ENCODE measurements around the gene DNAJC3. TPM values are rescaled to one million over a fixed set of nuclear protein-coding genes. Genes with fewer than 3 reads are reported as not detected.

Gene DNAJC3
- total RNA-seq, 4 donors from 2014 or later, result 27.8 to 40.6 (median 34.6) TPM

DNA sequence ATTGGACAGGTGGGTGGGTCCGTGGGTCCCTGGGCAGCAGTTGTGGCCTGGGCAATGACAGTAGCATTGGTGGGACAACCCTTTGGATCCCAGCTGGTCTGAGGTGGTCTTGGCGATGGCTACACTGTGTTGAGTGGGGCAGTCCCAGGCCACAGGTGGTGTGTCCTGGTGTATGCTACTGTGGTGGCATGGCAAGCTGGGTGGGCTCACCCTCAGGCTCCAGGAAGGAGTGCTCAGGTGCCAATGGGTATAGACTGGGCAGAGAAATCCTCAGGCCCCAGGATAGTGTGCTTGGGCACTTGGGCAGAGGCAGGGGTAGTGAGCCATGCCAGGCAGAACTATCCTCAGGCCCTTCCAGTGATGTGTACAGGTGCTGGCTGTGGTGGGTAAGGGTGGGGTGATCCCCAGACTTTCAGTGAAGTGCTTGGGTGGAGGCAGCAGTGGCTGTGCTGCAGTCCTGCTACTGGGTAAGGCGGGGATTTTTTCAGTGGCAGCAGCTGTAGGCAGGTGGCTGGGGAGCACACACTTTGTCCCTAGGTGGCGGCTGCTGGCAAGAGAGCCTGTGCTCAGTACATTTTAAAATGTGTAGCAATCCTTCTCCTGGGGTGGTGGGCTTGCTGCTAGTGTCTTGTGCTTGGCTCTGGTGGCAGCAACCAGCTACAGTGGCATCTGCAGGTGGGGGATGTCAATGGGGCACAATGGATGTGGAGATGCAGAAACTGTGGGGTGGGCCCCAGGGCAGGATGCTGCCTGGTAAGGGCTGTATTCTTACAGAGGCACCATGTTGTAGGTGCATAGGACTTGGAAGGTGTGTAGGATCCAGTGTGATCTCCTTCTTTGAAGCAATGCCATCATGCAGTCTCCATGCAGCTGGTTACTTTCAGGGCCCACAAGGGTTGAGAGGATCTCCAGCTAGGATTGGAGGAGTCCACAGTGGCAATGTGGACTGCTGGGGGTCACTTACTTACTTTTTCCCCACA lies 64.9 kb downstream of the DNAJC3 start:
- intact Hi-C loops (cut with DNase I), result no loop called here
- H3K9me3 ChIP-seq, result no peaks in the 10 kb centered on the region
- H3K36me3 ChIP-seq, result no peaks in the 10 kb centered on the region
- no peak overlapping the region for H3K27ac ChIP-seq
- H3K27me3 ChIP-seq, result no peaks in the 10 kb centered on the region
- TF ChIP-seq, protein P1, sequence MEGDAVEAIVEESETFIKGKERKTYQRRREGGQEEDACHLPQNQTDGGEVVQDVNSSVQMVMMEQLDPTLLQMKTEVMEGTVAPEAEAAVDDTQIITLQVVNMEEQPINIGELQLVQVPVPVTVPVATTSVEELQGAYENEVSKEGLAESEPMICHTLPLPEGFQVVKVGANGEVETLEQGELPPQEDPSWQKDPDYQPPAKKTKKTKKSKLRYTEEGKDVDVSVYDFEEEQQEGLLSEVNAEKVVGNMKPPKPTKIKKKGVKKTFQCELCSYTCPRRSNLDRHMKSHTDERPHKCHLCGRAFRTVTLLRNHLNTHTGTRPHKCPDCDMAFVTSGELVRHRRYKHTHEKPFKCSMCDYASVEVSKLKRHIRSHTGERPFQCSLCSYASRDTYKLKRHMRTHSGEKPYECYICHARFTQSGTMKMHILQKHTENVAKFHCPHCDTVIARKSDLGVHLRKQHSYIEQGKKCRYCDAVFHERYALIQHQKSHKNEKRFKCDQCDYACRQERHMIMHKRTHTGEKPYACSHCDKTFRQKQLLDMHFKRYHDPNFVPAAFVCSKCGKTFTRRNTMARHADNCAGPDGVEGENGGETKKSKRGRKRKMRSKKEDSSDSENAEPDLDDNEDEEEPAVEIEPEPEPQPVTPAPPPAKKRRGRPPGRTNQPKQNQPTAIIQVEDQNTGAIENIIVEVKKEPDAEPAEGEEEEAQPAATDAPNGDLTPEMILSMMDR (IDR thresholded peaks at IDR 0.05), result no peak
- no peak for TF ChIP-seq POLR2A (IDR thresholded peaks at IDR 0.05)
- no peak overlapping the region for H3K4me3 ChIP-seq
- 100% methylated on average over 2 of the region's 4 CpGs; no CpG with 5 or more reads in 1 of the 2 donors for WGBS, 2 donors
- H3K4me1 ChIP-seq, result peaks cover 0 to 10% (median 0%) of the 10 kb centered on the region in 3 donors
- no peak for DNase-seq

DNA sequence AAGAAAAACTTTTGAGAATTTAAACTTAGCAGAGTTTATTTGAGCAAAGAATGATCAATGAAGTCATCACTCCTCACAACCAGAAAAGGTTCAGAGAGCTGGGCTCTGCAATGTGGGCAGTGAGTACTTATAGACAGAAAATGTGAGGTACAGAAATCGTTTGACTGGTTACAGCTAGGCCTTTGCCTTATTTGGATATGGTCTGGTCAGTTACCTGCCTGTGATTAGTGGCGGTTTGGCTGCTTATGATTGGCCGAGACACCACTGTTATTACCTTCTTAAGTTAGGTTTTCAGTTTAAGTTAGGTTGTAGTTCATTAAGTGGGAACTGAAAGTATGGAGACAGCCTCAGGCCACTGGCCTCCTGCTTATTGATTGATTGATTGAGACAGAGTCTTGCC lies 66.3 kb downstream of the DNAJC3 start:
- H3K9me3 ChIP-seq, result no peaks in the 10 kb centered on the region
- no peak overlapping the region for H3K27ac ChIP-seq
- intact Hi-C loops (cut with DNase I), result no loop called here
- no peak for DNase-seq
- no peaks in the 10 kb centered on the region for H3K27me3 ChIP-seq
- WGBS, 2 donors, result 90 to 91% methylated on average over 3 of the region's 3 CpGs
- no peak overlapping the region for H3K4me3 ChIP-seq
- TF ChIP-seq, protein P1 (IDR thresholded peaks at IDR 0.05), result no peak
- TF ChIP-seq POLR2A (IDR thresholded peaks at IDR 0.05), result no peak
- peaks cover 0 to 10% (median 0%) of the 10 kb centered on the region in 3 donors for H3K4me1 ChIP-seq
- H3K36me3 ChIP-seq, result no peaks in the 10 kb centered on the region

DNA sequence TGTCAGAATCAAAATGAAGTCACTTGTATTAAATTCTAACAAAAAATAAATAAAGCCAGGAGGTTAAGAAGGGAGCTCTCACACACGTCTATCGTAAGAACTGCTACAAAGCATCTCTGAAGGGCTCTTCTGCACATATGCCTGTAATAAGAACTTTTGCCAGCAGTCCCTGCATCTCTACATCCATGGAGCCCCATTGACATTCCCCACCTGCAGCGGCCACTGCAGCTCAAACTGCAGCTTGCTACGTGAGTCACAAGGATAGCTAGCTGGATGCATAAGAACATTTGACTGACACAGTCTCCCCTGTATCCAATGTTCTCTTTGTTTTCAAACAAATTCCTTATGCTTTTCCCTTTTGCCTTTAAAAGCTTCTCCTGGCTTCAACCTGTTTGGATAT lies 68.3 kb downstream of the DNAJC3 start:
- intact Hi-C loops (cut with DNase I), result no loop called here
- Histone ChIP-seq H3K4me1 (peaks cover 0 to 10% (median 0%) of the 10 kb centered on the region in 3 donors), H3K9me3 (no peaks in the 10 kb centered on the region), H3K27ac (no peak overlapping the region), H3K4me3 (no peak overlapping the region), H3K36me3 (no peaks in the 10 kb centered on the region), H3K27me3 (no peaks in the 10 kb centered on the region)
- no peak for TF ChIP-seq POLR2A (IDR thresholded peaks at IDR 0.05)
- TF ChIP-seq, protein P1 (IDR thresholded peaks at IDR 0.05), result no peak
- WGBS, 2 donors, result 85 to 97% methylated on average over 4 of the region's 4 CpGs
- DNase-seq, result no peak

DNA sequence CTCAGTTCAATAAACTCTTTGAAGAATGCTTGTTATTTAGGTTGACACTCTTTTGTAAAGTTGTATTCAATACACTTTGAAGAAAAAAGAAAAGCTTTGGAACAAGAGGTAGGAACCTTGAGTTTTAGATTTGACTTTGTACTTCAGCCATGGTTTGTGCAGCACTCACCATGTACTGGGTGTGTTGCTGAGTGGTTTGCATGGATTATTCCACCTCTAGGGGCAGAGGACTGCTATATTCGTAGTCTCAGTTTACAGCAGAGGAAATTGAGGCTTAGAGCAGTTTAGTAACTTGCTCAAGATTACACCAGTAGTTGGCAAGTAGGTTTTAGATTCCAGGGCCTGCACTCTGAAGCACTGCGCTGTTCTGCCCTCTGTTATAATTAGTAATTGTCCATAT lies 68.8 kb downstream of the DNAJC3 start:
- intact Hi-C loops (cut with DNase I), result no loop called here
- WGBS, 2 donors, result 70 to 86% methylated on average over 2 of the region's 2 CpGs
- no peak overlapping the region for H3K27ac ChIP-seq

More for the DNA sequence above, 68.8 kb downstream of the DNAJC3 start:
- no peak overlapping the region for H3K4me3 ChIP-seq
- no peaks in the 10 kb centered on the region for H3K9me3 ChIP-seq
- H3K36me3 ChIP-seq, result no peaks in the 10 kb centered on the region
- H3K4me1 ChIP-seq, result peaks cover 0 to 10% (median 0%) of the 10 kb centered on the region in 3 donors
- TF ChIP-seq, protein P1 (IDR thresholded peaks at IDR 0.05), result peak in 1 of 6 experiments; percentile 18
- TF ChIP-seq POLR2A (IDR thresholded peaks at IDR 0.05), result no peak
- DNase-seq, result no peak
- H3K27me3 ChIP-seq, result no peaks in the 10 kb centered on the region
